Medulla oblongata (tissue), 1 donor: ENCODE results near the gene DENND1B.
"Not testable (repeated sequence)": the region's sequence is repeated elsewhere in the genome, so short reads cannot be mapped to it uniquely, and the experiment has no call there.

ENCODE experiments used
- DNase-seq: peaks from one replicate; pipeline ENCODE4 v3.0.0-alpha.2; 2015; ENCODE audit errors: extremely low spot score

DENND1B gene

DNA sequence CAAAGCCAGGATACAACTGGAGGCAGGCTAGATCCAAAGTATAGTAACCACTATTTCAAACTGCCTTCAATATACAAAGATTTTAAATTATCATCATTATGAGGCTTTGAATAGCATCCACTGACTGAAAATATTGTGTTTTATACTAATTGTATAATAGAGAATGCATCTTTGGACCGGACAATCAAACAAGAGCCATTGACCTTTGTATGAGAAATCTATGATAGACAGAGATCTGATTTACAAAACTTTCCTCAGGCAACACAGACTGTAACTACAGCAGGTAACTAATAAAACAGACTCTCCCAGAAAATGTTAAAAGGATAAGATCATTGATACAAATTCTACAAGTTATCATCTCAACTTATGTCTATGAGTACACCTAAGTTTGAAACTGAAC, 152.9 kb downstream of the DENND1B start:
- DNase-seq = no peak

DNA sequence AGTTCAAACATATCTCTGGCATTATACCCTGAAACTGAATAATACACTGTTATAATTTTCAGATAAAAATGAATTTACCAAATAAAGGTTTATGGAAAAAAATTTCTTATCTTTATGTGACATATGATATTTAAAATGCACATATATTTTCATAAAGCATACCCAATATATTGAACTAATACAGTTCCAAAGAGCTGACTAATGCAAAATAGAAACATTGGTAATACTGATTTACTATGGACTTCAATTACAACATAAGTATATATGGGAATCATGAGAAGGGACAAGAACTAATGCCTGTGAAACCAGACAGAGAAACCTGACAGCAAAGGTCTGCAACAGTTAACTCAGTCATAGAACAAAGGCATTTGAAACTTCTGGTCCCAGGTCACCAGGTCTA, 153.5 kb downstream of the DENND1B start:
- no peak for DNase-seq

DNA sequence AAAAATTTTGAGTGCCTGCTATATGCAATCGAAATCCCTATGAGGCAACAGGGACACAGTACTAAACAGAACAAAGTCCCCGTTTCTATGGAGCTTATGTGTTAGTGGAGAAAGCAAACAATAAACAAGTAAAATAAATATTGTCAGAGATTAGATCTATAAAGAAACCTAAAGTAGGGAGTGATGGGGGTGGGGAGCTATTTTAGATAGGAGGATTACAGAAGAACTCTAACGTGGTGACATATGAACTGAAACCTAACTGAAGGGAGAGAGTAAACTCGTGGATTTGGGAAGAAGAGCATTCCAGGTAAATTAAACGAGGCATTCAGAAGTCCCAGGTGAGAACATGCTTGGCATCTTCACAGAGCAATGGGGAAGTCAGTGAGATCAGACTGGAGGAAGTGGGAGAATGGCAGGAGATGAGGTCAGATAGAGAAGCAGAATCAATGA, 154.5 kb downstream of the DENND1B start:
- no peak for DNase-seq

DNA sequence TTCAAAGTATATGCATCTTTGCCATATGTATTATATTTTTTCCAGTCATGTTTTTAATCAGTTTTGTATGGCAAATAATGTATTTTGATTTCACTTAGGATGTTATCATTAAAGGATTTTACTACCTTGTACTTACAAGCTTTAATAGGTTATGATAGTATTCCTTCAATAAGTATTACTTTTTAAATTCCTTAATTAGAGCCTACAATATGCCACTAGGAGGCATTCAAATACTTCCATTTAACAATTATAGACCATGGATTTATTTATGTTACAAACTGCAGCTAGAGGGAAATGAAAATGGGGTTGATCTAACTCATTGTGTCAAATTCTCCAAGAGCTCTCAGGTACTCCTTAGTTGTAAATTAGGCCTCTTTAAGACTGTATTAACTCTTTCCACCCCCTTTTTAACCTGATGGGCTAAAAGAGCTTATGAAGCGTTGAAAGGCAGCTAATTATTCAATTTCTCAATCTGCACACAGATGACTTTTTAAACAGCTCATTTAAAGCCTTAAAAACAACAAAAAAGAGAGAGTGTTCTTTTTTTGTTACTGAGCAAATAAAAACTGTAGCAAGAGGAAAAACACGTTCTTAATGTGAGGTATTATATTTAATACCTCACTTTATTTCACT, 156.2 kb downstream of the DENND1B start:
- peak; percentile 11 for DNase-seq

DNA sequence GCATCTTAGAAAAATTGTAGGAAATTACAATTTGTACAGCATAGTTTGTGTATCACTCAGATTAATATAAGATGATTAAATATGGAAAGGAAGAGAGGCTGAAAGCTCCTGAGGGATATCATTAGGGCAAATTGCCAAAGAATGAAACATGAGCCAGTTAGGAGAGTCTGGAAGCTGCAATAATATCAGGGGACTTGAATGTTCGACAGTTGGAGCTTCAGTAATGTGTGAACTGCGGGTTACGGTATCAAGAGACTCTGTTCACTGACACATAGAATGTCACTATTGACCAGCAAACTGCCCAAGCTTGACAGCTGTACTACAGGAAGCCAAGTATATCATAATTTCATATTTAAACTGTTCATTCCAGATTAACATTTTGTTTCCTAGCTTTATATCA, 157.2 kb downstream of the DENND1B start:
- DNase-seq = no peak

DNA sequence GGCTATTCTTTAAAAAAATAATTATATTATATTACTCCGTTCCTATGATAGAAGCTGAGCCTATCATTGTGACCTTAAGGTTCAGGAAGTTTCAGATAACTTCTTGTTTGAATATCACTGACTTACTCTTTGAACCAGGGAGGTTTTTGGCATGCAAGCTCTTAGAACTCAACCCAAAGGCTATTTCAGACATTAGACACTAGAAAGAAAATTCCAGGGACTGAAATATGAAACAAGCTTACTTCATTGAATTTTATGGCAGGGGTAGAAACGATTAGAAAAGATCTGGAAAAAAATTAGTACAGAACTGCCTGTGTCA, 159.6 kb downstream of the DENND1B start:
- no peak for DNase-seq

DNA sequence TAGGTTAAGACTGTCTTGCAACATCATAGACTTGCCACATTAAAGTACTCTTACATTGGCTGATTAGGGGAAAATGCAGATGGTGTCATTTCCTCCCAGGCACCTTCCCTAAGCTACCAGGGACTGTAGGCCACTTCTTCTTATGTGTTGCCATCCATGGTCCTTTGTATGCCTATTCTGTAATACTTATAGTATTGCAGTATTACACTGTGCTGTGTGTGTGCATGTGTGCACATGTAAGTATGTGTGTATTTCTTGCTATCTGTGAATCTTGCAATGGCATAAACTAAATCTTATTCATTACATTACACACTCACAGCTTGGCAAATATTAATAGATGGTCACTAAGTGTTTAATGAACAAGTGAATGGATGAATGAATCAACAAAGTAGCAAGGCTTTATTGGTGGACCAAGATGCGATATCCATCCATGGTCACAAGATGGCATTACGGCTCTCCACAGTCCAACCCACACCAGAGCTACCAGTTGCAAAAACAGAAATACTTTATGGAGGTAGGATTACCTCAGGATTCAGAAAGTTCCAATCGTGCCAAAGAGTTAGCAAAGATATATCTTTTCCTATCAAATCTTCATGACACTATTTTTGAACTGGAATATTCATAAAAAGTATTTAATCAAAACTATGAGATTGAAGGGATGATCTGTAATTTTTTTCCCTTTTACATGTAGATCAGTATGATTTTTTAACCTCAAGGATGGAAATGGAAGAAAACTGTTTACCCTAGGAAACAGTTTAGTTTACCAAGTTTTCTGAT, 160.2 kb downstream of the DENND1B start:
- DNase-seq = peak; percentile 39

DNA sequence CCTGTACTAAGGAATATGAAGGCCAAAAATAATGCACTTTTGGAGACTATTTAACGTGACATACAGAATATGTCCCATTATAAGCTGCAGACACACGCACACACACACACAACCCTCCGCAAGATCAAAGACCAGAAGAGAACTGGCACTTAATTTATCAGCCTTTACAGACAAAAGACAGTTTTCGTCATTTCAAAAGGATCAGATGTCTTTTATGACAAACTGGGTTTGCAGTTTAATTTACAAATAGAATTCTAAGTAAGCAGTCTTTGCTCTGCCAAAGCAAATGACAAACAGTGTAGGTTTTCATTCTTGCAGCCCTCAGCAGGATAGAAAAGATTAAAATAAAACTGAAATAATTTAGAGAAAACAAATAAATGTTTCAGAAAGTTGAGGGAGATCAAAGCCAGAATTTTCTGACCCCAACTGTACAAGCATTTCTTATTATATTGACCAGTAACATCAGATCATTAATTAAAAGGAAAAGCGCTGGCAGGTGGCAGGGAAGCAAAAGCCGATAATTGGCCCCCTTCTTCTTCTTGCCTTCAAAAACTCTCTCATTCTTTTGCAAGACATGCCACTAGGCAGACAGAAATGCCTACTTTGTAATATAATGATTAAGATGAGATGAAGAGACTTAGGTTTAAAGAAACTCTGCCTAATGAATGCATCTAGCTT, 169.0 kb downstream of the DENND1B start:
- no peak for DNase-seq

DNA sequence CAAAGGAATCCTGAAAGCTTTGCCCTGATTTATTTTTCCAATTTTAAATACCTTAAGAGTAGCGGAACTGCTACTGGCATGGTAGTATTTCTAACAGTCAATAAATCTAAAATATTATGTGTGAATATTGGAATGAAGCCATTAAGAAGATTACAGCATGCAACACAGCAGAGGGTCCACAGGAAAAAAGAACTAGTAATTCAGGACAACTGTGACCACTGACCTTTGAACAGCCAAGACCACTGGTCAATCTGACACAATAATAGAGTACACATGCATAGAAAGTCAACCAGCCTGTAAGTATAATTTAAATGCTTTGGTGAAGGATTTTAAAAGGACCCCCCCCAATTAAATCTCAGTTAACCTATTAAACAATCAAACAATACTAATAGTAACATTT, 171.0 kb downstream of the DENND1B start:
- DNase-seq = no peak

DNA sequence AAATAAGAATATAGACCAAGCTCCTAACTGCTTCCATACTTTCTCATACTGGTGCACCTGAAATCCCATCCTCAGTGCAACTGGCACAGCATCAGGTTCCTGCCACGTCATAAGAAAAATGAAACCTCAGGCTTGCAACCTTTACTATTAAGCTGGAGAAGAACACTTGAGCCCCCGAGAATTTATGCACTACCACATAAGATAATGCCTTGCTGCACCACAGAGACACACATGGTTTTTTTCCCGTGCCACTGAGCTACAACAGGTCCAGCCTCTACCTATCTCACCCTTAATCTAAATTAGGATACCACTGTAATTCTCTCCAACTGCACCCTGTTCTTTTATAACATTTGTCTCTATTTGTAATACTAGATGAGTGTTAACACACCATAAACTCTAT, 174.5 kb downstream of the DENND1B start:
- DNase-seq = no peak

DNA sequence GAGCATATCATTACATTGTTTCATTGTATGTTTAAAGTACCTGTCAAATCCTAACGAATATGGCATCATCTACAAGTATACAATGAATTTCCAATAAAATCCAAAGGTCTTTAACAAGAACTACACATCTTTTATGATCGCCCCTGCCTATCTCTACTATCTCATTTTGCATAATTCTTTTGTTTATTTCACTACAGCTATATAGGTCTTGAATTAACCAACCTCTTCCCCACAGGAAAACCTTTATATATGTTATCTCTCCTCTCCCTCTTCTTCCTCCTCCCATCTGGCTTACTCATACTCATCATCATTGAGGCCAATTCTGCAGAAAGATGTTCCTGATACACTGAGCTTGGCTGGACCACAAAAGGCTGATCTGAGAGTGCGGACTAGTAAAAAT, 175.5 kb downstream of the DENND1B start:
- no peak for DNase-seq

DNA sequence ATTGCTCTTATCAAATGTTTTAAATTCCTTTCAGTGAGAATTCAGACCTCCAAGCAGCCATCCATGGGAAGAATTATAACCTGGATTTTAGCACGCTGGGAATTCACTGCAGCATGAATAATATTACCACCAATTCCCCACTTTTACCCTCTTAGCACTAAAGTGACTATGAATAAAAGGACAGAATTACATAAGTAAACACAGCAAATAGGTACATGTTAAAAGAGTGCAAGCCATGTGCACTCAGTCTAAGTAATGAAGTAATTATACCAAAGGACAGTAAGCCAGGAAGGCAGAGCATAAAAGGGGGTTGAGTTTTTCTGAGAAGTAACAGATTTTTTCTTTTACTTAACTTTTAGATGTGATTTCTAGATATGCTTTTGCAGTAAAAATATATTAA, 176.3 kb downstream of the DENND1B start:
- no peak for DNase-seq

DNA sequence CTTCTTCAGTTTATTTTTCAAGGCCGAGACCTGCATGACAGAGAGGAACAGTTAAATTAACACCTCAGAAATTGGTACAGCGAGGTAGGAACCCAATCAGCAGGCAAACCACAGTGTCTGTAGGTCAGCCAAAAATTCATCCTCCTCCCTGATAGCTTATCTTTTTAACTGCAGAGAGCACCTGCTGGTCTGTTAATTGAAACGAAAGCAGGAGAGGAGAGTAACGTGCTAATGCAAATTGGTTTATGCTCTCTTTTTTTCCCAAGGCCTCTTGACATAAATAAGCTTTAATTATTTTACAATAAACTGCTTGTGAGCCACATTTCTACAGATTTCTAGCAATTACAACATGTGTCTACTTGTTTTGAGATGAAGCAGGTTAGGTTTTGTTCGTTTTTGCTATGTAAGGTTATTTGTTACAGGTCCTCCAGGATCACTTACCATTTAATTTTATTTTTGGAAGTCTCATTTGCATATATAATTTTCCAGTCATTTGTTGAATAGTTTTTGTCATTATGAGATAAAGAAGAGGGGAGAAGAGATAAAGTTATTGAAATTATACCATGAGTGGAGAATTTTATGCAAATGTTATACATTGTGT, 179.9 kb downstream of the DENND1B start:
- no peak for DNase-seq

DNA sequence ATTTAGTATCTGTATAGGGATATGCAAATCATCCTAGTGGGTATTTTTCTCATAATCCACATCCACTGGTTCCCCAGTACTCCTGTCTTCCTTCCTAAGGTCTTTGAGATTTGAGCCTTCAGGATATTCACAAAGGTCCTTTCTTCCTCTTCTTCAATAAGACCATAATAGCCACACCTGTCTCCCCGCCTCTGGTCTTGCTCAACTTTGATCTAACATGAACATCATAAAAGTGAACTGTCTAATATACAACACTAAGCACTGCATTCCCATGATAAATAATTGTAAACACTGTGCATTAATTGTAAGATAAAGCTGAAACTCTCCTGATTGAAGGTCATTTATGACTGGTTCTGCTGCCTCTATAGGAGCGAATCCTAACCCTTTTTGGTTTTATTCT, 184.6 kb downstream of the DENND1B start:
- DNase-seq = no peak

DNA sequence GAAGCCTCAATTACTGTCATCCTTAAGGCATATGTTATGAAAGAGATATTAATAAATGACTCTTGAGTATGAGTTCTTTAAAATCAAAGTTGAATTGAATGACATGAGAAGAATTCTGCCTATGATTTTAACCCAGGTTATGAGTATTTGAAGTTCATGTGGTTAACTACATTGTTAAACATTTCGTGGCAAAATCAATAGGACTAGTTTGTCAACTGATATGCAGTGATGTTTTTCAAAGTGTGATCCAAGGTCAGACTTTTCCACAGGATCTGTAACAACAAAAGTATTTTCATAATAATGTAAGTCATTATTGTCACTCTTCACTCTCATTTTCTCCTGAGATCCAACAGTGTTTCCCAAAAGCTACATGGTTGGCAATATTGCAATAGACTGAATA, 189.5 kb downstream of the DENND1B start:
- no peak for DNase-seq

DNA sequence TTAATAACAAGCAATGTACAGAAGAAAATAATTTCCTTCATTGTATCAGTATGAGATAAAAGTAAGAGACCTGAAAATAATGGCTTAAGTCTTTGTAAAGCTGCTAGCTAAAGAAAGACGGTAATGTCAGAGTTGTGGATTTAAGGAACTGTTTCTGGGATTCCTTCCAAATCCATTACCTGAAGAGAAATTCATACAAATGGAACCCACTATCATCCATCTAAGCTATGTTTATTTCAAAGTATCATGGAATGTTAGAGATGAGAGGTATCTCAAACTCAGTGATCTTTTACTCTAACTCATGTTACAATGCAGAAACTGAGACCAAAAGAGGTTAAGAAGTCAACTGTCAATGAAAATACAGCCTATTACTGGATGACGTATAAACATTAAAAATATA, 197.7 kb downstream of the DENND1B start:
- no peak for DNase-seq

DNA sequence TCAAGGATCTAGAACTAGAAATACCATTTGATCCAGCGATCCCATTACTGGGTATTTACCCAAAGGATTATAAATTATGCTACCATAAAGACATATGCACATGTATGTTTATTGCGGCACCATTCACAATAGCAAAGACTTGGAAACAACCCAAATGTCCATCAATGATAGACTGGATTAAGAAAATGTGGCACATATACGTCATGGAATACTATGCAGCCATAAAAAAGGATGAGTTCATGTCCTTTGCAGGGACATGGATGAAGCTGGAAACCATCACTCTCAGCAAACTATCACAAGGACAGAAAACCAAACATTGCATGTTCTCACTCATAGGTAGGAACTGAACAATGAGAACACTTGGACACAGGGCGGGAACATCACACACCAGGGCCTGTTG, 199.7 kb downstream of the DENND1B start:
- DNase-seq = not testable (repeated sequence)

DNA sequence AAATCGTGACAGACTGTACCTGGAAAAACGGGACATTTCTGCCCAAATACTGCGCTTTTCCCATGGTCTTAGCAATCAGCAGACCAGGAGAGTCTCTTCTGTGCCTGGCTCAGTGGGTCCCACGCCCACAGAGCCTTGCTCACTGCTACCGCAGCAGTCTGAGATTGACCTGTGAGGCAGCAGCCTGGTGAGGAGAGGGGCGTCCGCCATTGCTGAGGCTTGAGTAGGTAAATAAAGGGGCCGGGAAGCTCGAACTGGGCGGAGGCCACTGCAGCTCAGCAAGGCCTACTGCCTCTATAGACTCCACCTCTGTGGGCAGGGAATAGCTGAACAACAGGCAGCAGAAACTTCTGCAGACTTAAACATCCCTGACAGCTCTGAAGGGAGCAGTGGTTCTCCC, 203.1 kb downstream of the DENND1B start:
- no peak for DNase-seq

DNA sequence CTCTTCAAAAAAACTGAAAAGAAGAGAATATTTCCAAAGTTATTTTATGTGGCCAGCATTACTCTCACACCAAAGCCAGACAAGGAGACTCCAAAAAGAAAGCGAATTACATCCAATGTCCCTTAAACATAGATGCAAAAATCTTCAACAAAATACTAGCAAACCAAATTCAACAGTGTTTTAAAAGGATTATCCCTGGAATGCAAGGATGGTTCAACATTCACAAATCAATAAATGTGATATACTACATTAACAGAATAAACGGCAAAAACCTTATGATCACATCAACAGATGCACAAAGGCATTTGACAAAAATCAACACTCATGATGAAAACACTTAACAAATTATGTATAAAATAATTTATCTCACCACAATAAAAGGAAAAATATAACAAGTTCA, 207.8 kb downstream of the DENND1B start:
- no peak for DNase-seq

DNA sequence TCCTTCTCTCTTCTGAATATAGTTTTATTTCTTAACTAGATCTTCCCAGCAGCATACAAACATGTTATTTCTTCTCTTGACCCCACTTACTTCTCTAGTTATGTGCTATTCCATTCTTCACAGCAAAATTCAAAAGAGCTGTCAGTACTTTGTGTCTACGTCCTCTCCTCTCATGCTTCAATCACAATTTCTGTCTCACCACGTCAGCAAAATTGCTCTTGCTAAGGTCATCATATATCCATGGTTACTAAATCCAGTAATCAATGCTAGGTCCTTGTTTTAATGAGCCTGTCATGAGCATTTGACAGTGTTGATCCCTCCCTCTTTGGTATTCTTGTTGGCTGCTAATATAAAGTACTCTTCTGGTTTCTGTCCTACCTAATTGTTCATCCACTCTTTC, 214.2 kb downstream of the DENND1B start:
- DNase-seq = no peak

DNA sequence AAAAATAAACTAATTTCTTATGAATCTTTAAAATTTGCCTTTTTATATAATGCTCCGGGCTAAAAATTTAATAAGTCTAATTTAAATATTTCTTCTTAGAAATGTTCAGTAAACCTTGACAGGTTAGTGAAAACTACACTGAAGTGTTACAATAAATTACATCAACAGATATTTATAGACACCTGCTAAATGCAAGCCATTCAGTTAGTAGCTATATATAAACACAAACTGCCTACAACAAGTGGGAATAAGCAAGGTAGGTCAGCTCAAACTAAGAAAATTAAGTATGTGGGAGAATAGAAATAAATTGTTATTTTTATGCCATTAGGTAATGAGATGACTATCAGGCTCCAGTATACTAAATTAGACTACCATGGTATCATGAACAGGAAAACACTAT, 215.6 kb downstream of the DENND1B start:
- no peak for DNase-seq

DNA sequence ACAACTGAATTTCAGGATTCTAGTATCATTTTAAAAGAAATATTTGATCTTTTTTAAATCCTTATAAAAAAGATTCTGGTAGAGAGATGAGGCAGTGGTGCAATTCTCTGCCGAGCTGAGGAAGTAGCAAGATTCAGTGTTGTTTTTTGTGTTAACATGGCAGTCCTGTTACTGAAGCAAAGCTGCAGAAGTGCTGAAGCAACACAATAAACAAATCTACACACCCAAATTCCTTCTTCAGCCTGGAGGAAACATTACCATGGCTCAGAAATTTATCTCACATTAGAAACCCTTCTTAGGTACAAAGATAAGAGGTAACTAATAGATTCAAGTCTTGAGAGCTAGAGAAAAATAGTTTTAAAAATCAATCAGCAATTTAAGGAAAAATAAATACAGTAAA, 216.0 kb downstream of the DENND1B start:
- no peak for DNase-seq

DNA sequence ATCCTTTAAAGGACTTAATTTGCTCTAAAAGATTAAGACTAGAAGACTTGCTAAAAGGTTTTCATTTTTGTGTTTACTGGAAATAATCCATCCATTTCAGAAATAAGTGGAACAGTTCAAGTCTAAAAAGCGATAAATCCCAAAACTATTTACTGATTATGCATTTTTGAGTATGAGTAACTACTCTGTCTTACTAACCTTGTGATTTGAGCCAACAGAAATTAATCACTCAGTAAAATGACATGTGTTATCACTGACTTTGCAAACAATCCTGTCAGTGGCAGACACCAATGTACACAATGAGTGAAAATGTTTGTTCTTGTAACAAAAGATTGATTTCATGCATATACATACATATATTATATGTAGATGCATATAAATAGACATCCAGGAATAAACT, 218.0 kb downstream of the DENND1B start:
- DNase-seq = no peak
